ENCODE results near the gene CERS5. TPM values are rescaled to one million over a fixed set of nuclear protein-coding genes. Genes with fewer than 3 reads are reported as not detected.

The CERS5 gene
- polyA plus RNA-seq, 5 donors: 59.2 to 77.7 (median 65.6) TPM

DNA sequence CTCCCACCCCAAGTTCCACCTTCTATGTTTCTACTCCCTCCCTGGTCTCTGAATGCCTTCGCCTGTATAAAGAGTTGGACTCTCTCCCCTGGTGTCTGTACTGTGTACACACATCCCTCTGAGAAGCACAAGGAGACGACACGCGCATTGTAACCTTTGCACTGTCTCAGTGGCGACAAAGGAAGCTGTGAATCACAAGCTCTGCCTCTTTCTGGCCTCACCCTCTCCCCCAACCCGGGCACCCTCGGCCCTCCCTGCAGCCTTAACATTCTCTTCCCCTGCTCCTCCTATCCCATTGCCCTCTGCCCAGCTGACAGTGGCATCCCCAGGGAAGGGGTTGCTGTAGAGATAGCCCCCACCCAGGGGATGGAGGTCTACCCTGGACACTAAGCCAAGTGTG, 84.5 kb downstream of the CERS5 start:
- DNase-seq: no peak

DNA sequence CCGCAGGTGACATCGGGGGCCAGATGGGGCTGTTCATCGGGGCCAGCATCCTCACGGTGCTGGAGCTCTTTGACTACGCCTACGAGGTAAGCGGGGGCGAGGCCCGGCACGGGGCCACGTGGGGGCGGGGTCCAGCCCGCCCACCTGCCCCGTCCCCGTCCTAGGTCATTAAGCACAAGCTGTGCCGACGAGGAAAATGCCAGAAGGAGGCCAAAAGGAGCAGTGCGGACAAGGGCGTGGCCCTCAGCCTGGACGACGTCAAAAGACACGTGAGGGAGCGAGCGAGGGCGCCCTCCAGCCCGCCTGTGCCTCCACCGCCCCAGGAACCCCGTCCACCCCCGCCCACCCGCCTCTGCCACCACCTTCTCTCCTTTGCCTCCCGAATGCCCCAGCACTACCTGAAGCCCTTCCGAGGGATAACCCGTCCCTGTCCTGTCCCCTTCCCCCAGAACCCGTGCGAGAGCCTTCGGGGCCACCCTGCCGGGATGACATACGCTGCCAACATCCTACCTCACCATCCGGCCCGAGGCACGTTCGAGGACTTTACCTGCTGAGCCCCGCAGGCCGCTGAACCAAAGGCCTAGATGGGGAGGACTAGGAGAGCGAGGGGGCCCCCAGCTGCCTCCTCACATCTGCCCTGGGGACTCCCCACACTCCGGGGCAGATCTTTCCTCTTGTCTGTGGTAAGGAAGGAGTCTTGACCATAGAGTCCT, 85.9 kb downstream of the CERS5 start:
- no peak for DNase-seq

DNA sequence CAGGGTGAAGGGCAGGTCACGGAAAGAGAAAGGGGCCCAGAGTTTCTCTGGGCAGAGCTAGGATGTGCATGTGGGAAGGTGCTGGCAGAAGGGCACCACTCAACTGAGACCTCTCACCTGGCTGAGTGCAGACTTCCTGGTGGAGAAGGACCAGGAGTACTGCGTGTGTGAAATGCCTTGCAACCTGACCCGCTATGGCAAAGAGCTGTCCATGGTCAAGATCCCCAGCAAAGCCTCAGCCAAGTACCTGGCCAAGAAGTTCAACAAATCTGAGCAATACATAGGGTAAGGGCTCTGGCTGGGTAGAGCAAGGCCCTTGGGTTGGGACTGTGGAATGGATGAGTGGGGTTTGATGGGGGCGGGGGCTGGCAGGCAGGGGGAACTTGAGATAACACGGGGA, 87.4 kb downstream of the CERS5 start:
- no peak for DNase-seq

Other genes with a start within 250 kb of the CERS5 start
- gene AQP2, start 216.6 kb downstream of the CERS5 start, polyA plus RNA-seq (ENCODE audit: insufficient read depth in 1 of 5, insufficient read length in 5 of 5, low replicate concordance in 1 of 5): under 1 TPM; 0.11 to 0.58 (median 0.17) TPM
- gene AQP5, start 205.5 kb downstream of the CERS5 start, polyA plus RNA-seq (ENCODE audit: insufficient read depth in 1 of 5, insufficient read length in 5 of 5, low replicate concordance in 1 of 5): 10 to 100 TPM in 2 of 5 donors, 1 to 10 TPM in 3; 3.9 to 11.4 (median 8.4) TPM
- gene AQP6, start 194.4 kb downstream of the CERS5 start, polyA plus RNA-seq (ENCODE audit: insufficient read depth in 1 of 5, insufficient read length in 5 of 5, low replicate concordance in 1 of 5): under 1 TPM; 0.22 to 0.45 (median 0.29) TPM
- gene RACGAP1, start 141.9 kb downstream of the CERS5 start, polyA plus RNA-seq (ENCODE audit: insufficient read depth in 1 of 5, insufficient read length in 5 of 5, low replicate concordance in 1 of 5): 10 to 100 TPM; 33.4 to 80.0 (median 54.5) TPM
- 10 to 100 TPM in 1 of 5 donors, 1 to 10 TPM in 4; 7.2 to 11.5 (median 9.0) TPM for gene ASIC1, start 109.8 kb downstream of the CERS5 start, polyA plus RNA-seq (ENCODE audit: insufficient read depth in 1 of 5, insufficient read length in 5 of 5, low replicate concordance in 1 of 5)
- 100 to 1,000 TPM; 132 to 141 (median 139) TPM for gene SMARCD1, start 82.0 kb downstream of the CERS5 start, polyA plus RNA-seq (ENCODE audit: insufficient read depth in 1 of 5, insufficient read length in 5 of 5, low replicate concordance in 1 of 5)
- gene GPD1, start 63.4 kb downstream of the CERS5 start, polyA plus RNA-seq (ENCODE audit: insufficient read depth in 1 of 5, insufficient read length in 5 of 5, low replicate concordance in 1 of 5): 1 to 10 TPM in 2 of 5 donors, under 1 TPM in 3; 0.44 to 3.5 (median 0.72) TPM
- gene COX14, start 55.1 kb downstream of the CERS5 start, polyA plus RNA-seq (ENCODE audit: insufficient read depth in 1 of 5, insufficient read length in 5 of 5, low replicate concordance in 1 of 5): 10 to 100 TPM; 32.2 to 47.9 (median 35.1) TPM
- 10 to 100 TPM; 63.3 to 98.3 (median 84.1) TPM for gene LIMA1, start 116.2 kb upstream of the CERS5 start, polyA plus RNA-seq (ENCODE audit: insufficient read depth in 1 of 5, insufficient read length in 5 of 5, low replicate concordance in 1 of 5)
- under 1 TPM; 0.22 to 0.45 (median 0.37) TPM for gene FAM186A, start 229.2 kb upstream of the CERS5 start, polyA plus RNA-seq (ENCODE audit: insufficient read depth in 1 of 5, insufficient read length in 5 of 5, low replicate concordance in 1 of 5)
- gene LARP4, start 233.5 kb upstream of the CERS5 start, polyA plus RNA-seq (ENCODE audit: insufficient read depth in 1 of 5, insufficient read length in 5 of 5, low replicate concordance in 1 of 5): 10 to 100 TPM; 21.1 to 34.6 (median 30.9) TPM

Measured in right lung (tissue), 5 donors.